Measurements from ENCODE around the gene ZNF148. TPM values are rescaled to one million over a fixed set of nuclear protein-coding genes. Genes with fewer than 3 reads are reported as not detected.

ZNF148 gene
- polyA plus RNA-seq, 4 donors: 39.7 to 49.4 (median 43.2) TPM

Other genes with a start within 250 kb of the ZNF148 start
- gene SLC12A8, start 162.6 kb downstream of the ZNF148 start, polyA plus RNA-seq (ENCODE audit: insufficient read length in 4 of 4): 1 to 10 TPM; 5.3 to 7.9 (median 6.0) TPM
- gene SNX4, start 144.9 kb upstream of the ZNF148 start, polyA plus RNA-seq (ENCODE audit: insufficient read length in 4 of 4): 10 to 100 TPM; 60.1 to 79.0 (median 71.0) TPM
- 10 to 100 TPM; 18.8 to 22.7 (median 20.2) TPM for gene OSBPL11, start 220.2 kb upstream of the ZNF148 start, polyA plus RNA-seq (ENCODE audit: insufficient read length in 4 of 4)